HG03442 (cell line): Measurements from ENCODE around the gene RBM6.
"Not testable (repeated sequence)": the region's sequence is repeated elsewhere in the genome, so short reads cannot be mapped to it uniquely, and the experiment has no call there.

ENCODE experiments used
- ATAC-seq: cut with Tn5 transposase; IDR thresholded peaks from one replicate; pipeline ENCODE4 v1.9.1; 2021; ENCODE audit warnings: mild to moderate bottlenecking, moderate library complexity; ENCODE audit not compliant: unreplicated experiment

The RBM6 gene, protein sequence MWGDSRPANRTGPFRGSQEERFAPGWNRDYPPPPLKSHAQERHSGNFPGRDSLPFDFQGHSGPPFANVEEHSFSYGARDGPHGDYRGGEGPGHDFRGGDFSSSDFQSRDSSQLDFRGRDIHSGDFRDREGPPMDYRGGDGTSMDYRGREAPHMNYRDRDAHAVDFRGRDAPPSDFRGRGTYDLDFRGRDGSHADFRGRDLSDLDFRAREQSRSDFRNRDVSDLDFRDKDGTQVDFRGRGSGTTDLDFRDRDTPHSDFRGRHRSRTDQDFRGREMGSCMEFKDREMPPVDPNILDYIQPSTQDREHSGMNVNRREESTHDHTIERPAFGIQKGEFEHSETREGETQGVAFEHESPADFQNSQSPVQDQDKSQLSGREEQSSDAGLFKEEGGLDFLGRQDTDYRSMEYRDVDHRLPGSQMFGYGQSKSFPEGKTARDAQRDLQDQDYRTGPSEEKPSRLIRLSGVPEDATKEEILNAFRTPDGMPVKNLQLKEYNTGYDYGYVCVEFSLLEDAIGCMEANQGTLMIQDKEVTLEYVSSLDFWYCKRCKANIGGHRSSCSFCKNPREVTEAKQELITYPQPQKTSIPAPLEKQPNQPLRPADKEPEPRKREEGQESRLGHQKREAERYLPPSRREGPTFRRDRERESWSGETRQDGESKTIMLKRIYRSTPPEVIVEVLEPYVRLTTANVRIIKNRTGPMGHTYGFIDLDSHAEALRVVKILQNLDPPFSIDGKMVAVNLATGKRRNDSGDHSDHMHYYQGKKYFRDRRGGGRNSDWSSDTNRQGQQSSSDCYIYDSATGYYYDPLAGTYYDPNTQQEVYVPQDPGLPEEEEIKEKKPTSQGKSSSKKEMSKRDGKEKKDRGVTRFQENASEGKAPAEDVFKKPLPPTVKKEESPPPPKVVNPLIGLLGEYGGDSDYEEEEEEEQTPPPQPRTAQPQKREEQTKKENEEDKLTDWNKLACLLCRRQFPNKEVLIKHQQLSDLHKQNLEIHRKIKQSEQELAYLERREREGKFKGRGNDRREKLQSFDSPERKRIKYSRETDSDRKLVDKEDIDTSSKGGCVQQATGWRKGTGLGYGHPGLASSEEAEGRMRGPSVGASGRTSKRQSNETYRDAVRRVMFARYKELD

DNA sequence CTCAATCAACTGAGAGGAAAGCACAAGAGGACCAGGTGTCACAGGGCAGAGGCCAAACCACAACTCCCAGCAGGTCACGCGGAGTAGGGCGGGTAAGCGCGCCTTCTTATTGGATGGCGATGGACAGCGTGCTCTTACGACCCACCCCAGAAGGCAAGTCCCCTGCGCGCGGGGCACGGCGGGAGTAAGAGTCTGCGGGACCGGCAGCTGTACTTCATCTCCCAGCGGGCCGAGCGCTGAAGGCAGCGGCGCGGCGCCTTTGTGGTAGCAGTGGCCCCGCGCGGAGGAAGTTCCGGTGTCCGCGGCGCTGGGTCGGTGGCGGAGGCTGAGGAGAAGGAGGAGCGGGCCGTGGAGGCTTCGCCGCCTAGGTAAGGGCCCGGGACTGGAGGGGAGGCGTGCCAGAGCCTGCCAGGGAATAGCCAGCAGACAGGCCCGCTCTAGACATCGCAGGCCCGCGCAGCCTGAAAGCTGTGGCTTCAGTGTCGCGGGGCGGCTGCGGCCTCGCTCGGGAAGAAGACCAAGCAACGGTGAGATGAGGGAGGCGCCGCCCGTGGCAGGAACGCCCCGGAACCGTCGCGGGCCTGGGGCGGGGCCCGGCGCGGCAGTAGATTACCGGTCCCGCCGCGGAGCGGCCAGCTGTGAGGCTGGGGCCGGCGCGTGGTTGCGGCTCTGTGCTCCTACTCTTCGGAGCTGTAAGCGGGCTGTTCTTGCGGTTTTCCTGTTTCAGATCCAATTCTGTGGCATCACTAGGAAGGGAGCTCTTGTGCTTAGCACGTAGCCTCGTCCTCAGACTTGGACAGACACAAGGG lies at the start of gene RBM6:
RBM6 (plus strand) TSS at position 293 of the 809 bp plus-strand sequence. CDS start 22,492 bp downstream, outside the sequence.
- peak; percentile 88 for ATAC-seq

DNA sequence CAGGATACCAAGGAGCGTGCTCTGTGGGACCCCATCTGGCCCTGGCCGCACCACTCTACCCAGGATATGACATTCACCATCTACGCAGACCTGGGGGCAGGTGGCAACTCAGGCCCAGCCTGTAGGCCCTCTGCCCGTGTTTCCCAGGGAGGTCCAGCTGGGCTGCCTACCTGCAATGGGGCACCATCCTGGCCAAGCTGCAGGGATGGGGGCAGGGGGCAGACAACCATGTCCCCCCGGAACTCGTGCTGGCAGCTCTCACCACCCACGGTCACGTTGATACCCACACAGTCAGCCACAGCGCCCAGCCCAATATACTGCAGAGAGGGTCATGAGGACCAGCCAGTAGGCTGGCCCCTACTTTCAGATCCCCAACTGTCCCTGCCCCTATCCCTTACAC lies 44.2 kb upstream of the RBM6 start:
- ATAC-seq = no peak

DNA sequence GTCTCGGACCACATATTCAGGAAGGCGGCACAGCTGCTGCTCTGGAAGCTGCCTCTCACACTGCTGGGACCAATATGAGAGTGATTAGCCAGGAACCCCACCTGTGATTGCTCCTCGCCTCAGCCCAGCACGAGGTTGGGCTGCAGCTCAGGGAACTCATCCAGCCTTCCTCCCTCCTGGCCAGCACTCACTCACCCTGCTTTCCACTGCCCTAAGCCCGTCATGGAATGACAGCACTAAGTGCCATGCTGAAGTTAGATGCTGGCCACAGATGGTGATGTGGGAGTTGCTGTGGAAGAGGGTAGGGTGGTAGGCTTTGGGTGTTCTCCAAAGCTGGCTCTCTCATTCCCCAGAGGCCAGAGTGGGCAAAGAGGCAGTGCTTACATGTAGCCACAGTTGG lies 43.6 kb upstream of the RBM6 start:
- ATAC-seq = no peak

DNA sequence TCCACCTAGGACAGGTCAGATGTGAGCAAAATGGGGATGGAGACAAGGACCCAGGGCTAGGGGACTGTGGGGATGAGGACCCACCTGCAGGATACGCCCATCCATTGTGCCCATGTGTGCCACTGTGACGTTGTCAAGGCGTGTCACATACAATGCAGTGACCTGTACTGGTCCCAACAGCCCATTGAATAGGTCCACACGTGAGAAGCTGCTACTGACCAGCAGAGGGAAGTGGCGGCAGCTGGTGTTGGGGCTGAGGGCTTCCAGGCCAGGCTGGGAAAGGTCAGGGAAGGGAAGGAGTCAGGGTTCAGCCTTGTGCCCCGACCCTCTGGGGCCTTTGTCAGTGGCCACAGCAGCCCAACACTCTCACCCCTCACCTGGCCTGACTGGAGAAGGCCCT lies 41.0 kb upstream of the RBM6 start:
- no peak for ATAC-seq

DNA sequence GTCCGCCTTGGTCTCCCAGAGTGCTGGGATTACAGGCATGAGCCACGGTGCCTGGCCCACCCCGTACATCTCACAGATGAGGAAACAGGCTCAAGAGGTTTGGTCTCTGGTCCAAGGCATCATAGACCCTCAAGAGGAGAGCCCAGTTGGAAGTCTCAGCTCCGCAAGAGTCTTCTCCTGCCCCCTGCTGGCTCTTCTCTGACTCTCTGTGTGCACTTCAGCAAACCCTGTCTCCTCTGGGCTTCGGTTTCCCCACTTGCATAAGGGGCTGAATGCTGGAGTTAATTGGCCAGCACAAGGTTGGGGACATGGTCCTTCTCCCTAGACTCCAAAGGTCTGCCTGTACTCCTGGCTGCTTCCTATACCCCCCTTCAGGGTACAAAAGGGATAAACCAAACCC lies 40.1 kb upstream of the RBM6 start:
- ATAC-seq = no peak

DNA sequence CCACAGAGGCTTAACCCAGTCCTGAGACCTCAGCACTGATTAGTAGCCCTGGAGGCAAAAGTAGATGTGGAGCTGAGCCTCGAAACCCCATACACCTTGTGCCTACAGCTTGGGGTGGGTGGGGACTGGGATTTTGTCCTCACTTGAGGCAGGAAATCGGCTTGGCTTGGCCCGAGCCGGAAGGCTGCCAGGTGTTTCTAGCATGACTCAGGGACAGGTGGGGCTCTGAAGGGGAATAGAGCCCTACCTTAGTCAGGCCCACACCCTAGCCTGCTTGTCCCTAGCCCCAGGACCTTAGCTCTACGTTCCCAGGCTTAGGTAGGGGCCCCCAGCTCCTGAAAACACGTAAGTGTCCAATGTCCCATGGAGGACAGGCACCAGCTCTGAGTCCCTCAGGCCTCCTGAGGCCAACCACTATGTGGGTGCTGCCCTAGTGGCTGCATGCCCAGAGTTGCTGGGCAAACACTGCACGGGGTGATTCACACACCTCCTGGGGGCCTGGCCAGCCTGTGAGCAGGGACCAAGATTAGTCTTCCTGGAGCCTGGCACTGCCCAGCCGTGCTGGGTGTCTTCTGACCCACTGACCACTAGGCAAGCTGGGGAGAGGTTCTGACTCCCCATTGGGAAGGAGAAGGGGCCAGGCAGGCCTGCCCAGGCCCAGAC lies 39.3 kb upstream of the RBM6 start:
- no peak for ATAC-seq

DNA sequence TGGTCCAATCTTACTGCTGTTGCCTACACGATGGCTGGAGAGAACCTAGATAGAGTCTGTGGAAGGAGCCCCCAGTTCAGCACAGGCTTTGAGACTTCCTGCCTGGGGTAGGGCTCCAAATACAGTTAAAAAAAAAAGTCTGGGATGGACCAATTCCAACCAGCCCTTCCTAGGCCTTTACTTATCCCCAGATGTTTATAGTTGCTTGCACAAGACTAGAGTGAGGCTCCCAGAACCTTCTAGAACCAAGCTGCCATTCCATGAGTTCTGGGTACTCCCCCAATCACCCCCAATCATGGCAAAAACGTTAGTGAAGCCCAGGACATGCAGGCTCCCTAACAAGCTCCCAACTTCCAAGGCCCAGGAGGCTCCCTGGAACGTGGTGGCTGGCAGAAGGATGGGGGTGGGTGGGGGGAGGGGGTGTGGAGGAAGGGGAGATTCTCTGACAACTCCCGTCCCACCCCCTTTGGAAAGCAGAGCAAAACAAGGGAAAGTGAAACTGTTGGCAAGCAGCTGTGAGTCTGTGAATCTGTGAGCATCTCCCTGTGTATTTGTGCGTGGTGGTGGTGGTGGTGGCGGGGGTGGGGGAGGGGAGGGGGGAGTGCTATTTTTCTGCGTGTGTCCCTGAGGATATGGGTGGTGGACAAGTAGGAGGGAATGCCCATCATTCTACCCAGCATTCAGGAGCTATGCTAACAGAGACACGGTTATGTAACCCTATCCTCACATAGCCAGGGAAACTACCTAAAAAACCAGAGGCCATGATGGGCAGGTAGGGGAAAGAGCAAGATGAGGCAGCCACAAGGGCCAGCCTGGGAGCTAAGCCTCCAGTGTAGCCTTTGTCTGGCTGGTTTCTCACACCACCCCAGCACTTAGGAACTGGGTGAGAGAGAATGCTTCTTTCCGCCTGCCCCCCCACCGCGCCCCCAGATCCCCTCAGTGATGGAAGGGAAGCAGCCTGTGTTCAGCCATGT lies 38.3 kb upstream of the RBM6 start:
- ATAC-seq = no peak

DNA sequence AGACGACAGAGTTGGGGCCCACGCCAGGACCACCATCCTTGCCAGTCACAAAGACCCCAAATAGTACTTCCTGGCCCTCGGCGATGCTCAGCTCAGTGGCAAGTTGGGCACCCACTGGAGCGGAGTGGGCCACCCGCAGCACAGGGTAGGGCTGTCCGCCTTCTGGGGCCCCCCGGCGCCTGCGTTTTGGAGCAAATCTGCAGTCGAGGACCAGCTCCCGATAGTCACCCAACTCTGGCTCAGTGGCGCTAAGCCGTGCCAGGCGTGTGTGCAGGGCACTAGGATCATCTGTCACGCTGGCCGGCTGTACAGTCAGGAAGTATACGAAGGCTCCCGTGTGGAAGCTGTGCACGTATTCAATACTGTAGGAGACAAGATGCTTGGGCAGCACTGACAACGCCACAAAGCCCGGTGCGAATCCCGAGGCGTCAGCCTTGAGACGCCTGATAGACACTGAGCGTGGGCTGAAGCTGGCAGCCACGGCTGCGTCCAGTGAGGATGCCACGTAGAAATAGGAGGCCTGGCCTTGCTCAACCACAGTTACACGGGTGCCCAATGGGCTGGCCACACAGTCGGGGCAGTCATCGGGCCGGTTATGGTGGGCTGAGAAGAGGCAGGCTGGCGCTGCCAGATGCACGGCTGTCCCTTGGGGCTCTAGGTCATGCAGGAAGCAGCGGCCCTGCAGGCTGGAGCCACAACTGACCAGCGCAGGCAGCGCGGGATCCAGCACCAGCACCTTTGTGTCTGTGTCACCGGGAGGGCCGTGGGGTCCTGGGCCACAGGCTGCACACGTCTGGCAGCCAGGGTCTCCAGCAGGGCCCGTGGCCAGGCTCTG lies 37.2 kb upstream of the RBM6 start:
- no peak for ATAC-seq

DNA sequence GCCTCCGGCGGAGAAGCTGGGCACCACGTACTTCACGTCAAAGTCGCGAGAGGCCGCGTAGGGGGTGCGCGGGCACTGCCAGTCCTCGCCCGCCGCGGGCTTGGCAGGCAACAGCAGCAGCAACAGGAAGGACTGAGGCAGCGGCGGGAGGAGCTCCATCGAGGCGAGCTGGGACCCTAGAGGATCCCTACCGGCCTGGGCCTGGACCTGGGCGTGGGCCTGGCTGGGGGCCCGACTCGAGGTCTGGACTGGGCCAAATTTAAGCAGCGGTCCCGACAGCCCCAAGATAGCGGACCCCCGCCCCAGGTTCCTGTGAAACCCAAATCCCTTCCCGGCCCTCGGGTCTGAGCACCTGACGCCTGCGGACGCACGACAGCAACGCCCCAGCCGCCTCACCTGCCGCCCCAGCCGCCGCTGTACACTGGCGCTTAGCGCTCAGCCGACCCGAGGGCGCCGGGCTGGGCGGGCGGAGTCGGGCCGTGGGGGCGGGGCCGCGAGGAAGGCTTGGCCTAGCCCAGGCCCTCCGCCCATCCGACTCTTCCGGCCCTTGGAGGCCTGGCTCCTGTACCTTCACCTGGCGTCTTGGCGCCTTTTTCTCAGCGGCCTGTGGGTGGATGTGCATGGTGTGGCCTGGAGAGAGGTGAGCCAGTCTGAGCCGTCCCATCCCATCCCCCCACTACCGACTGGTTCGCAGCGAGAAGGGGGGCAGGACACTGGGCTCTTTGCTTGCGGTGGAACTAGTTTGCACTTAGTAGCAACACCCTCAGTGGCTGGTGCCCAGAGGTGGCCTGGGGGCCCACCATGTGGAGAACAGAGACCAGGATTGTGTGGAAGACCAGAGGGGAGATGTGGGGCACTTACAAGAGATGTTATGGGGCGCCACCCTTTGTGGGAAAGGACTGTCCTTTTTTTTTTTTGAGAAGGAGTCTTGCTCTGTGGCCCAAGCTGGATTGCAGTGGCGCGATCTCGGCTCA lies 36.2 kb upstream of the RBM6 start, which contains the start of gene MST1R:
MST1R (minus strand) TSS at position 423 of the 974 bp plus-strand sequence; CDS start at position 159, 264 bp downstream.
- ATAC-seq = peak; percentile 69

DNA sequence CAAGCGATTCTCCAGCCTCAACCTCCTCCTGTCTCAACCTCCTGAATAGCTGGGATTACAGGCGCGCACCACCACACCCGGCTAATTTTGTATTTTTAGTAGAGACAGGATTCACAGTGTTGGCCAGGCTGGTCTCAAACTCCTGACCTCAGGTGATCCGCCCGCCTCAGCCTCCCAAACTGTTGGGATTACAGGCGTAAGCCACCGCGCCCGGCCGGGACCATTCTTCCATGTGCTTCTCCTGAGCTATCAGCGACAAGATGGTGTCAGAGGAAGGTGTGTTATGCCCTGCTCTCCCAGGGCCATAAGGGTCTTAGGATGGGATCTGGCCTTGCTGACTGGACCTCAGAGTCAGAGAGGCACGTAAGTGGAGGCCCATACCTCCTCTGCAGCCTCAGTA lies 35.5 kb upstream of the RBM6 start:
- ATAC-seq = not testable (repeated sequence)

DNA sequence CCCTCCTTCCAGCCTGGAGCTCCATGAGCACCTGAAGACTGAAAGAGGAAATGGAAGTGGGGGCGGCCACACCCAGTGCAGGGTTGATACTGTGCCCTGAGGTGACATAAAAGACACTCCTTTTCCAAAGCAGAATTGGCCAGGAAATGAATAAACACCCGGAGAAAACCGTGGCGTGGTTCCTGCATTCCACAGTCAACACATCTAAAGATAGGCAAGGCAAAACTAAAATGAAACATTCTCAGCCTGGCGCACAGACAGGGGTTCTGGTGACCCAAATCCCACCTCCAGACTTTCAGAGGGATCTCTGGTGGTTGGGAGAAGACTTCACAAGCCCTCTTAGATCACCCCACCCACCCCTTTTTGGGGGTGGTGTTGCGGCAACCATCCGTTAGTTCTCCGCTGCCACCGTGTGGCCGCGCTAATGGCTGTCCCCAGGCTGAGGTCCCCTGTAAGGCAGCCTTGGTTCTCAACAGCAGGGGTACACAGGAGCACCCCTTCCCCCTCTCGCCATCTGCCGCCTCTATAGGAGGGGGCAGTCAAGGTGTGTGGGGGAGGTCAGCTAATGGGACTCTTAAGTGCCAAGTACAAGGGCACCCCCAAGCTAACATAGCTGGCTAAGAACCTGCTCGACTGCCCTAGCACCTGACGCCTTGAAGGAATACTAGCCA lies 33.7 kb upstream of the RBM6 start:
- no peak for ATAC-seq

DNA sequence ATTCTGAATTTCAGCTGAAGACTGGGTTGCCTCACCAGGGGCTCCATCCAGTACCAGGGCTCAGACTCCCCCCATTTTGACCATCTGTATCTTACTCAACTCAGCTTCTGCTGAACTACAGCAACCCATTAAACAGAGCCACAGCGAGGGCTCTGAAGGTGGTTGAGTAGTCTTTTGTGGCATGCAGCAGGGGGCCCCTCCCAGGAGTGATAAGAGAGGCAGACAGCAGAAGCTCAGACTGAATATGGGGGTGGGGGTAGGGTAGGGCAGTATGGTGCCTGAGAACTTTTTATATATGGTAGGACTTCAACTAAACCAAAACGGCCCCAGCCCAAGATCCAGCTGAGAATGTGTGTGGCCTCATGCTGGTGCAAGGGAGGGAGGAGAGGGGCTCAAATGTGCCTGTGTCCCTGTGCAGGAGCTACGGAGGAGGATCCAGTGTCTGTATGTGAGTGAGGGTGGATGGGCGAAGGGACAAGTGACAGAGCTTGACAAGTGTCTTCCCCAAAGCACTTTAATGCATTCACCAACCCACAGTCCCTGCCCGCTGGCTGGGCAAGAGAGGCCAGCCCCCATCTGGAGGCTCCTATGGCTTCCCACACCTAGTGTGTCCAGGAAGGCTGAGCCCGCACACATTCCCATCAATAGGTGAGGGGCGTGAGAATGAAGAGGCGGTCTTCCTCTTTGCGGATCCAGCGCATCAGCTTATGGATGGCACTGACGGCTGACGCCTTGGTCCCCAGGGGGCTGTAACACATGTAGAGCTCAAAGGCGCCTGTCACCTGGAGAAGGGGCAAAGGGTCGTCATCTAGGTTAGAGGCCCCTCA lies 31.4 kb upstream of the RBM6 start:
- no peak for ATAC-seq

DNA sequence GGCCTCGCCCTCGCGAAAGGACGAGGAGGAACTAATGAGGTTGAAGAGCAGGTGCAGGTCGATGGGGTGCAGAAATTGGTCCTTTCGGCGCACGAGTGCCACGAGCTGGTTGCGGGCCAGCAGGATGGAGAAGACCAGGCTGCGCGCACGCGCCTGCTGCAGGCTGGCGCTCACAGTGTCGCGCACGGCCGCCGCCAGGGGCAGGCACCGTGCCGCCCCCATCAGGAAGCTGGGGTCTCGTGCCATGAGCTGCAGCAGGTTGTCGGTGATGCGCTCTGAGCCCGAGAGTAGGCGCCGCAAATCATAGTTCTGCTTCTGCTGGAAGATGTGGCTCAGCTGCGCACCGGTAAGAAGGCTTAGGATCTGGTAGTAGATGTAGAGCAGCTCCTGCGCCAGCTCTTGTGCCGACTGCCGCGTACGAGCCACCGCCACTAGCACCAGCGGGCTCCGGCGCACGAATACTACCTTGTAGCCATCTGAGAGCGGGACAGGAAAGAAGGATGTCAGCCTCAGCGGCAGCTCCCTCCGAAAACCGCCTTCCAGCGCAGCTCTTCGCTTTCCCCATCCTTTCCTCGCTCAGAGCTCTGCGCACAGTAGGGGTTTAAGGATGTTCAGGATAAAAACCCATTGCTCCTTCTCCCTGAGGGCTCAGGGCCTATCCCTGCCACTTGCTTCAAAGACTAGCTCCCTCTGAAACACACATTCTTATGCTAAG lies 29.4 kb upstream of the RBM6 start:
- no peak for ATAC-seq

DNA sequence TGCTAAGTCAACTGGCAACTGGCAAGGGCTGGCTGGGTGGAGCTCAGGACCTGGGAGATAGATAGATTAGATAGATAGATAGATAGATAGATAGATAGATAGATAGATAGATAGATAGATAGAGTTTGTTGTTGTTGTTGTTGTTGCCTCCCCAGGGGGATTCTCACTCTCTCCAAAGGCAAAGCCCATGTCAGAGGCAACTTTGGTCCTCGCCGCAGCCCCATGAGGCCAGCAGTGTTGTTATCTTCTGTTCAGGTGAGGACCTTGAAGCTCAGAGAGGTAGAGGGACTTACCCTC lies 28.9 kb upstream of the RBM6 start:
- no peak for ATAC-seq

DNA sequence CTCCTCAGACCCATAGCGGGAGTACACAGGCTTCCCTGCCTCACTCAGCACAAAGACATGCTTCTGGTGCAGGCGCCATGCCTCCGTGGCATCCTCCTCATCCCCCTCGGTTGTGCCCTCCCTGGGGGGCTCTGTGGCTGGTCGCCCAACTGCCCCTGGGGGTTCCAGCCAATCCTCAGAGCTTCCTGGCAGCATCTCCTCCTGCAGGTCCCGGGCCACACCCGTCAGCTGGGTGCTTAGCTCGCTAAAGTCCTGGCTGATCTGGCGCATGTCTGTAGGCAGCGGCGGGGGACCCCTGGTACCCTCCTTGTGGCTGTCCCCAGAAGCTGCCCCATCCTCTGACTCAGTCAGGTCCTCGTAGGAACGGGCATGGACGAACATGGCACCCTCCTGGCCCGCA lies 28.3 kb upstream of the RBM6 start:
- no peak for ATAC-seq
